HepG2 (cell line): ENCODE measurements around the gene MORF4L2. TPM values are rescaled to one million over a fixed set of nuclear protein-coding genes. Genes with fewer than 3 reads are reported as not detected.

ENCODE experiments used
- ARID2 ChIP-seq: sonication (generic); formaldehyde crosslinking; IDR thresholded peaks from 2 replicates; pipeline ENCODE4 v1.8.1; 2022; ENCODE audit warnings: mild to moderate bottlenecking, missing genetic modification reagents, borderline replicate concordance
- CENPT ChIP-seq: sonication (generic); formaldehyde crosslinking; IDR thresholded peaks from 2 replicates; pipeline ENCODE4 v1.8.0; 2022; ENCODE audit warnings: low read depth, mild to moderate bottlenecking, moderate library complexity, missing genetic modification reagents
- FOXA3 ChIP-seq: IDR thresholded peaks from 2 replicates; pipeline ENCODE4 v1.6.1; 2016; ENCODE audit warnings: missing genetic modification reagents, missing compliant biosample characterization
- GMEB1 ChIP-seq: sonication (generic); formaldehyde crosslinking; IDR thresholded peaks from 2 replicates; pipeline ENCODE4 v1.5.1; 2020; ENCODE audit warnings: missing genetic modification reagents, mild to moderate bottlenecking, borderline replicate concordance
- HOXA3 ChIP-seq: sonication (generic); formaldehyde crosslinking; IDR thresholded peaks from 2 replicates; pipeline ENCODE4 v1.5.0; 2020; ENCODE audit warnings: missing genetic modification reagents
- MED13 ChIP-seq: sonication (generic); formaldehyde crosslinking; IDR thresholded peaks from 2 replicates; pipeline ENCODE4 v1.5.0; 2020; ENCODE audit warnings: missing genetic modification reagents
- MXD4 ChIP-seq: IDR thresholded peaks from 2 replicates; pipeline ENCODE4 v1.6.1; 2016; ENCODE audit warnings: mild to moderate bottlenecking, missing biosample characterization, missing genetic modification reagents
- NFYC ChIP-seq: IDR thresholded peaks from 2 replicates; pipeline ENCODE4 v1.6.1; 2016; ENCODE audit warnings: missing genetic modification reagents, missing compliant biosample characterization
- NPAS2 ChIP-seq: sonication (generic); formaldehyde crosslinking; IDR thresholded peaks from 2 replicates; pipeline ENCODE4 v1.8.0; 2022; ENCODE audit warnings: mild to moderate bottlenecking, missing genetic modification reagents, borderline replicate concordance
- PAWR ChIP-seq: sonication (generic); formaldehyde crosslinking; IDR thresholded peaks from 2 replicates; pipeline ENCODE4 v1.4.0; 2020; ENCODE audit warnings: missing genetic modification reagents, mild to moderate bottlenecking, borderline replicate concordance
- POLR2A ChIP-seq, 2 experiments: IDR thresholded peaks; 2 replicates each; pipeline ENCODE4 v1.6.1; 2011; ENCODE audit warnings: low read depth in 2 of 2, low read length in 2 of 2, mild to moderate bottlenecking in 1 of 2, moderate library complexity in 1 of 2; ENCODE audit not compliant: insufficient read depth in 1 of 2
- SMARCC2 ChIP-seq: fragments of 450-650 bp; IDR thresholded peaks from 2 replicates; pipeline ENCODE4 v1.6.1; 2017; ENCODE audit warnings: antibody characterized with exemption, mild to moderate bottlenecking
- SRSF4 ChIP-seq: fragments of 200-400 bp; formaldehyde crosslinking; IDR thresholded peaks from one replicate; pipeline ENCODE4 v1.6.1; 2018; ENCODE audit warnings: mild to moderate bottlenecking, low read depth, low read length, moderate library complexity; ENCODE audit not compliant: poor library complexity, severe bottlenecking
- STAG1 ChIP-seq: sonication (generic); formaldehyde crosslinking; IDR thresholded peaks from 2 replicates; pipeline ENCODE4 v1.4.0; 2020; ENCODE audit warnings: missing genetic modification reagents
- XRCC5 ChIP-seq: fragments of 200-400 bp; formaldehyde crosslinking; optimal IDR thresholded peaks from 2 replicates; pipeline ENCODE3; 2017; ENCODE audit warnings: mild to moderate bottlenecking, low read length
- YEATS2 ChIP-seq: sonication (generic); formaldehyde crosslinking; IDR thresholded peaks from 2 replicates; pipeline ENCODE4 v1.4.0; 2020; ENCODE audit warnings: missing genetic modification reagents, borderline replicate concordance
- ZBTB20 ChIP-seq: sonication (generic); formaldehyde crosslinking; IDR thresholded peaks from 2 replicates; pipeline ENCODE4 v1.8.1; 2023; ENCODE audit warnings: missing genetic modification reagents, low read depth, mild to moderate bottlenecking, borderline replicate concordance
- ZFP37 ChIP-seq: sonication (generic); formaldehyde crosslinking; IDR thresholded peaks from 2 replicates; pipeline ENCODE4 v1.4.0; 2020; ENCODE audit warnings: missing genetic modification reagents, borderline replicate concordance
- ZNF143 ChIP-seq: sonication (generic); formaldehyde crosslinking; IDR thresholded peaks from 2 replicates; pipeline ENCODE4 v1.4.0; 2020; ENCODE audit warnings: missing genetic modification reagents
- ZNF232 ChIP-seq: sonication (generic); formaldehyde crosslinking; IDR thresholded peaks from 2 replicates; pipeline ENCODE4 v1.4.0; 2020; ENCODE audit warnings: missing genetic modification reagents, borderline replicate concordance
- ZNF256 ChIP-seq: sonication (generic); formaldehyde crosslinking; conservative IDR thresholded peaks from 2 replicates; pipeline ENCODE4 v1.4.0; 2020; ENCODE audit warnings: missing genetic modification reagents
- ZNF335 ChIP-seq: sonication (generic); formaldehyde crosslinking; IDR thresholded peaks from 2 replicates; pipeline ENCODE4 v1.4.0; 2020; ENCODE audit warnings: missing genetic modification reagents
- ZNF773 ChIP-seq: sonication (generic); formaldehyde crosslinking; IDR thresholded peaks from 2 replicates; pipeline ENCODE4 v1.4.0; 2020; ENCODE audit warnings: missing genetic modification reagents, borderline replicate concordance
- polyA plus RNA-seq, 8 experiments: library from polyadenylated mRNA; depleted of rRNA in 3 of 8; stranded (reverse) in 7 of 8; unstranded in 1 of 8; fragments of >200 nt; fragmentation: Illumina TruSeq in 4 of 8; extraction: Trizol in 4 of 8; gene quantifications; 2 replicates each; pipeline versions ENCODE4 v1.2.1 to v1.2.3, GENCODE V29; 2011 to 2016; ENCODE audit warnings: low read depth in 4 of 8, missing spikeins in 1 of 8, mixed read lengths in 1 of 8; ENCODE audit not compliant: insufficient read depth in 1 of 8
- total RNA-seq, 5 experiments: library from RNA; depleted of rRNA; stranded (reverse); fragments of >200 nt; fragmentation: Illumina TruSeq; extraction: Trizol; gene quantifications; 2 replicates each; pipeline ENCODE4 v1.2.3, GENCODE V29; 2016; ENCODE audit warnings: low read depth in 1 of 5
- TF ChIP-seq, protein P1 (sequence below): sonication (generic); formaldehyde crosslinking; IDR thresholded peaks from 2 replicates; pipeline ENCODE4 v1.5.1; 2020; ENCODE audit warnings: missing genetic modification reagents, mild to moderate bottlenecking, borderline replicate concordance
- TF ChIP-seq, protein P2 (sequence below): sonication (generic); formaldehyde crosslinking; IDR thresholded peaks from 2 replicates; pipeline ENCODE4 v1.4.0; 2020; ENCODE audit warnings: mild to moderate bottlenecking, missing genetic modification reagents

MORF4L2 gene
- total and polyA plus RNA-seq, 2 of the 13 experiments (the other 11 are each of a cell fraction or from before 2014, with no cell fraction given) = 358 to 469 TPM

GRCh38 chrX:103687696-103688201, 1.2 kb upstream of the MORF4L2 start (continued):
- TF ChIP-seq, protein P1, sequence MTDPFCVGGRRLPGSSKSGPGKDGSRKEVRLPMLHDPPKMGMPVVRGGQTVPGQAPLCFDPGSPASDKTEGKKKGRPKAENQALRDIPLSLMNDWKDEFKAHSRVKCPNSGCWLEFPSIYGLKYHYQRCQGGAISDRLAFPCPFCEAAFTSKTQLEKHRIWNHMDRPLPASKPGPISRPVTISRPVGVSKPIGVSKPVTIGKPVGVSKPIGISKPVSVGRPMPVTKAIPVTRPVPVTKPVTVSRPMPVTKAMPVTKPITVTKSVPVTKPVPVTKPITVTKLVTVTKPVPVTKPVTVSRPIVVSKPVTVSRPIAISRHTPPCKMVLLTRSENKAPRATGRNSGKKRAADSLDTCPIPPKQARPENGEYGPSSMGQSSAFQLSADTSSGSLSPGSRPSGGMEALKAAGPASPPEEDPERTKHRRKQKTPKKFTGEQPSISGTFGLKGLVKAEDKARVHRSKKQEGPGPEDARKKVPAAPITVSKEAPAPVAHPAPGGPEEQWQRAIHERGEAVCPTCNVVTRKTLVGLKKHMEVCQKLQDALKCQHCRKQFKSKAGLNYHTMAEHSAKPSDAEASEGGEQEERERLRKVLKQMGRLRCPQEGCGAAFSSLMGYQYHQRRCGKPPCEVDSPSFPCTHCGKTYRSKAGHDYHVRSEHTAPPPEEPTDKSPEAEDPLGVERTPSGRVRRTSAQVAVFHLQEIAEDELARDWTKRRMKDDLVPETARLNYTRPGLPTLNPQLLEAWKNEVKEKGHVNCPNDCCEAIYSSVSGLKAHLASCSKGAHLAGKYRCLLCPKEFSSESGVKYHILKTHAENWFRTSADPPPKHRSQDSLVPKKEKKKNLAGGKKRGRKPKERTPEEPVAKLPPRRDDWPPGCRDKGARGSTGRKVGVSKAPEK (CRISPR knock-in tag) = no peak
- no peak for TF ChIP-seq FOXA3
- TF ChIP-seq PAWR = no peak
- TF ChIP-seq GMEB1 (CRISPR knock-in tag) = no peak
- no peak for TF ChIP-seq MXD4
- 0 out of 2 replicates have a peak, but pooled peaks have one; percentile 15 for TF ChIP-seq HOXA3 (CRISPR knock-in tag)
- TF ChIP-seq NPAS2 = no peak
- TF ChIP-seq ZNF232 = no peak
- no peak for TF ChIP-seq ZNF256 (CRISPR knock-in tag)
- no peak for TF ChIP-seq ZBTB20 (CRISPR knock-in tag)
- TF ChIP-seq MED13 (CRISPR knock-in tag) = no peak
- TF ChIP-seq ARID2 (CRISPR knock-in tag) = no peak
- peak; percentile 29; the same call in 1 of the 2 replicates for TF ChIP-seq NFYC (CRISPR knock-in tag)
- TF ChIP-seq ZNF773 (CRISPR knock-in tag) = no peak
- no peak for TF ChIP-seq SMARCC2
- TF ChIP-seq ZNF335 (CRISPR knock-in tag) = no peak
- TF ChIP-seq SRSF4 = no peak
- 0 out of 2 replicates have a peak, but pooled peaks have one; percentile 35 for TF ChIP-seq YEATS2 (CRISPR knock-in tag)
- TF ChIP-seq STAG1 (CRISPR knock-in tag) = peak; percentile 52
- no peak for TF ChIP-seq CENPT (CRISPR knock-in tag)
- TF ChIP-seq ZNF143 = peak; percentile 78
- TF ChIP-seq XRCC5 = no peak
- TF ChIP-seq, protein P2, sequence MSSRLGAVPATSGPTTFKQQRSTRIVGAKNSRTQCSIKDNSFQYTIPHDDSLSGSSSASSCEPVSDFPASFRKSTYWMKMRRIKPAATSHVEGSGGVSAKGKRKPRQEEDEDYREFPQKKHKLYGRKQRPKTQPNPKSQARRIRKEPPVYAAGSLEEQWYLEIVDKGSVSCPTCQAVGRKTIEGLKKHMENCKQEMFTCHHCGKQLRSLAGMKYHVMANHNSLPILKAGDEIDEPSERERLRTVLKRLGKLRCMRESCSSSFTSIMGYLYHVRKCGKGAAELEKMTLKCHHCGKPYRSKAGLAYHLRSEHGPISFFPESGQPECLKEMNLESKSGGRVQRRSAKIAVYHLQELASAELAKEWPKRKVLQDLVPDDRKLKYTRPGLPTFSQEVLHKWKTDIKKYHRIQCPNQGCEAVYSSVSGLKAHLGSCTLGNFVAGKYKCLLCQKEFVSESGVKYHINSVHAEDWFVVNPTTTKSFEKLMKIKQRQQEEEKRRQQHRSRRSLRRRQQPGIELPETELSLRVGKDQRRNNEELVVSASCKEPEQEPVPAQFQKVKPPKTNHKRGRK = no peak
- TF ChIP-seq ZFP37 = no peak
- peak in 1 of 2 experiments; percentile 17; a peak in 1 of 4 replicates for TF ChIP-seq POLR2A (IDR thresholded peaks at IDR 0.05; ENCODE audit: insufficient read depth in 1 of 2, low read depth in 2 of 2, low read length in 2 of 2)
